ENCODE data around the gene OR10AD1. TPM values are rescaled to one million over a fixed set of nuclear protein-coding genes. Genes with fewer than 3 reads are reported as not detected.
A peak's percentile ranks its signal among the peaks of the same experiment; 100 is the strongest.

The OR10AD1 gene
- total RNA-seq, 2 donors from 2014 or later, result not detected

- peaks cover 36 to 37% of the 10 kb centered on the region in 2 donors for H3K36me3 Mint-ChIP-seq
- peak; percentile 99 for ATAC-seq
- H3K27ac Mint-ChIP-seq, result peak overlapping the region; percentile 99
- DNase-seq (ENCODE audit: low spot score in 2 of 2), result peak; percentile 89 to 96
- peaks cover 19 to 20% of the 10 kb centered on the region in 2 donors for H3K9me3 Mint-ChIP-seq
Measured at GRCh38 chr12:48197971-48198671, 5.0 kb downstream of the OR10AD1 start.

GRCh38 chr12:48197549-48197970 is 5.5 kb downstream of the OR10AD1 start:
- peaks cover 13 to 15% of the 10 kb centered on the region in 2 donors for H3K9me3 Mint-ChIP-seq
- H3K27ac Mint-ChIP-seq, result peak overlapping the region; percentile 99
- DNase-seq (ENCODE audit: low spot score in 2 of 2), result peak in 1 of 2 donors; percentile 8
- ATAC-seq, result peak; percentile 15 to 30
- H3K36me3 Mint-ChIP-seq, result peaks cover 30 to 32% of the 10 kb centered on the region in 2 donors

GRCh38 chr12:48194799-48195201 is 8.3 kb downstream of the OR10AD1 start:
- peaks cover 5 to 11% of the 10 kb centered on the region in 2 donors for H3K36me3 Mint-ChIP-seq
- no peak for ATAC-seq
- H3K27ac Mint-ChIP-seq, result no peak overlapping the region
- DNase-seq (ENCODE audit: low spot score in 2 of 2), result no peak
- no peaks in the 10 kb centered on the region for H3K9me3 Mint-ChIP-seq

GRCh38 chr12:48193623-48194022 is 9.5 kb downstream of the OR10AD1 start:
- no peaks in the 10 kb centered on the region for H3K9me3 Mint-ChIP-seq
- no peak for DNase-seq (ENCODE audit: low spot score in 2 of 2)
- ATAC-seq, result no peak
- H3K36me3 Mint-ChIP-seq, result peaks cover 5 to 6% of the 10 kb centered on the region in 2 donors
- no peak overlapping the region for H3K27ac Mint-ChIP-seq

- H3K9me3 Mint-ChIP-seq, result no peaks in the 10 kb centered on the region
- H3K27ac Mint-ChIP-seq, result no peak overlapping the region
- ATAC-seq (no peak), DNase-seq (ENCODE audit: low spot score in 2 of 2) (no peak)
- no peaks in the 10 kb centered on the region for H3K36me3 Mint-ChIP-seq
Measured at GRCh38 chr12:48192861-48193260, 10.2 kb downstream of the OR10AD1 start.

GRCh38 chr12:48191096-48191495 is 12.0 kb downstream of the OR10AD1 start:
- Mint-ChIP-seq H3K36me3 (no peaks in the 10 kb centered on the region), H3K9me3 (no peaks in the 10 kb centered on the region), H3K27ac (no peak overlapping the region)
- ATAC-seq (no peak), DNase-seq (ENCODE audit: low spot score in 2 of 2) (no peak)

GRCh38 chr12:48189331-48190125 is 13.6 kb downstream of the OR10AD1 start:
- peak; percentile 62 to 78 for DNase-seq (ENCODE audit: low spot score in 2 of 2)
- Mint-ChIP-seq H3K9me3 (no peaks in the 10 kb centered on the region), H3K36me3 (no peaks in the 10 kb centered on the region)

GRCh38 chr12:48187916-48188695 is 15.0 kb downstream of the OR10AD1 start:
- Mint-ChIP-seq H3K9me3 (no peaks in the 10 kb centered on the region), H3K27ac (no peak overlapping the region), H3K36me3 (no peaks in the 10 kb centered on the region)
- ATAC-seq, result no peak
- DNase-seq (ENCODE audit: low spot score in 2 of 2), result no peak

More at GRCh38 chr12:48189331-48190125, 13.6 kb downstream of the OR10AD1 start:
- no peak overlapping the region for H3K27ac Mint-ChIP-seq
- ATAC-seq, result peak; percentile 69 to 71

- no peak for DNase-seq (ENCODE audit: low spot score in 2 of 2)
- Mint-ChIP-seq H3K9me3 (no peaks in the 10 kb centered on the region), H3K36me3 (no peaks in the 10 kb centered on the region), H3K27ac (no peak overlapping the region)
- ATAC-seq, result no peak
Measured at GRCh38 chr12:48185181-48185919, 17.7 kb downstream of the OR10AD1 start.

GRCh38 chr12:48184549-48184922 is 18.6 kb downstream of the OR10AD1 start:
- DNase-seq (ENCODE audit: low spot score in 2 of 2) (no peak), ATAC-seq (no peak)
- Mint-ChIP-seq H3K27ac (no peak overlapping the region), H3K9me3 (no peaks in the 10 kb centered on the region), H3K36me3 (no peaks in the 10 kb centered on the region)

GRCh38 chr12:48183876-48184548 is 19.1 kb downstream of the OR10AD1 start:
- ATAC-seq, result peak; percentile 10 to 13
- H3K36me3 Mint-ChIP-seq, result no peaks in the 10 kb centered on the region

GRCh38 chr12:48183091-48183875 is 19.8 kb downstream of the OR10AD1 start, which contains the start of gene CCDC184:
Gene CCDC184, plus strand, starts transcription at chr12:48183644. Its CDS starts 479 bp downstream, at chr12:48184123.
- Mint-ChIP-seq H3K36me3 (no peaks in the 10 kb centered on the region), H3K27ac (peak within 1 kb of the TSS; percentile 7 to 75), H3K9me3 (no peaks in the 10 kb centered on the region)
- peak; percentile 76 to 88 for ATAC-seq
- peak; percentile 63 to 76 for DNase-seq (ENCODE audit: low spot score in 2 of 2)

More at GRCh38 chr12:48183876-48184548, 19.1 kb downstream of the OR10AD1 start:
- H3K27ac Mint-ChIP-seq, result no peak overlapping the region
- peak in 1 of 2 donors; percentile 17 for DNase-seq (ENCODE audit: low spot score in 2 of 2)
- no peaks in the 10 kb centered on the region for H3K9me3 Mint-ChIP-seq

GRCh38 chr12:48182631-48183030 is 20.5 kb downstream of the OR10AD1 start:
- ATAC-seq, result peak; percentile 19 to 56
- no peak overlapping the region for H3K27ac Mint-ChIP-seq
- no peak for DNase-seq (ENCODE audit: low spot score in 2 of 2)
- no peaks in the 10 kb centered on the region for H3K36me3 Mint-ChIP-seq
- no peaks in the 10 kb centered on the region for H3K9me3 Mint-ChIP-seq

- no peaks in the 10 kb centered on the region for H3K36me3 Mint-ChIP-seq
- no peak for ATAC-seq
- no peaks in the 10 kb centered on the region for H3K9me3 Mint-ChIP-seq
- no peak overlapping the region for H3K27ac Mint-ChIP-seq
- no peak for DNase-seq (ENCODE audit: low spot score in 2 of 2)
Measured at GRCh38 chr12:48180857-48181495, 22.1 kb downstream of the OR10AD1 start.

- DNase-seq (ENCODE audit: low spot score in 2 of 2) (no peak), ATAC-seq (no peak)
- no peaks in the 10 kb centered on the region for H3K36me3 Mint-ChIP-seq
- no peak overlapping the region for H3K27ac Mint-ChIP-seq
- H3K9me3 Mint-ChIP-seq, result no peaks in the 10 kb centered on the region
Measured at GRCh38 chr12:48180424-48180823, 22.7 kb downstream of the OR10AD1 start.
